Epithelial cell of prostate (primary cell): ENCODE measurements around the gene GOLGA6L7.
"Not testable (repeated sequence)": the region's sequence is repeated elsewhere in the genome, so short reads cannot be mapped to it uniquely, and the experiment has no call there.

ENCODE experiments used
- DNase-seq: peaks from one replicate; pipeline ENCODE4 v3.0.0-alpha.2; 2011; ENCODE audit warnings: low read depth, low spot score
- H3K27ac ChIP-seq: fragments of 450-650 bp; 2 replicates; pipeline ENCODE4 v1.5.1; 2017; ENCODE audit warnings: mild to moderate bottlenecking

GOLGA6L7 gene

GRCh38 chr15:28885128-28885629 is 36.7 kb upstream of the GOLGA6L7 start:
- DNase-seq: no peak
- no peak overlapping the region for H3K27ac ChIP-seq

DNA sequence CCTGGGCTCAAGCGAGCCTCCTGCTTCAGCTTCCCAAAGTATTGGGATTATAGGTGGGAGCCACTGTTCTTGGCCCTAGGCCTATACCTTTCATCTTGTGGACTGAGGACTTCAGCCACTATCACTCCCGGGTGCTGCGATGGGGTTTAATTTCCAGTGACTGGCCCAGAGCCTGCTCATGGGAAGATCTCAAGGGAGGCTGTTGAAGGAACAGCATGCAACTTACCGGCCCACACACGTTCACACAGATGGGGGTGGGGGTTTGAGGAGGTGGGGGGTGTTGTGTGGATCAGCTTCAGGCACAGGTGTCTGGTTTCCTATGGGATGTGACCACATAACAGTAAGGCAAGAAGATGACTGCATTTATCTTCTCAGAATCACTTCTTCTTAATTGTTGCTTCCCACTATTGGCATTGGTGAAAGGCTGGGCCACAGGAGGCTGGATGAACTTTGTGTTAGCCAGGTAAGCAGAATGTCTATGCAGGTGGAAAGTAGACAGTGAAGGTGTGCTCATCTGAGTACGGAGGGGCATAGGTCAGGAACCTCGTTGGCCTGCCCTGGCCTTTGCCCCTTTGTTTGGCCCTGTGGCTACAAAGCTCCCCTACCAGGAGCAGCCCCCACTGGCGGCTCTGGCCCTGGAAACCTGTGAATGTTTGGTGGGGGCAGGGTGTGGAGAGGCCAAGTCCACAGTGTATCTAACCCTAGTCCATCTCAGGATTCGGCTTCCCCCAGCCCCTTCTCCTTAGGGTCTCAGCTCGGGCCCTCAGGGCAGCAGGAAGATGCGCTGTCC is 35.9 kb upstream of the GOLGA6L7 start:
- DNase-seq: no peak

GRCh38 chr15:28881600-28881999 is 33.2 kb upstream of the GOLGA6L7 start:
- no peak overlapping the region for H3K27ac ChIP-seq
- no peak for DNase-seq

More for the DNA sequence above, 35.9 kb upstream of the GOLGA6L7 start:
- H3K27ac ChIP-seq: no peak overlapping the region

DNA sequence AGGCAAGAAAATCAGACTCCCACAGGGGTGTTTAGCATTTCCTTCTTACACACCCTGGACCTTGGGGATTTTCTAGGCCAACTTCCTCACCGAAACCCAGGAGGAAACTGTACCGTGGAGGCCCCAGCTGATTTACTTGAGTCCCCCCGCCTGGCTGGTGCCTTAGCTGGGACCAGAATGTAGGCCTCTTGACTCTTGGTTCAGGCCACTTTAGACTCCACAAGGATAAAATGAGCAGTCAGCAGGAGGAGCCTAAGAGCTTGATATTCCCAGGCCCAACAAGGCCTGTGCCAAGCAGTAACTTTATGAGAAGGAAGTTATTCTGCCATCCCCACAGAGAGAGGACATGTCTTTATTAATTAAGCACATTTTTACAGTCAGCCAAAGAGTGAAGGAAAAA is 32.7 kb upstream of the GOLGA6L7 start:
- DNase-seq: no peak

DNA sequence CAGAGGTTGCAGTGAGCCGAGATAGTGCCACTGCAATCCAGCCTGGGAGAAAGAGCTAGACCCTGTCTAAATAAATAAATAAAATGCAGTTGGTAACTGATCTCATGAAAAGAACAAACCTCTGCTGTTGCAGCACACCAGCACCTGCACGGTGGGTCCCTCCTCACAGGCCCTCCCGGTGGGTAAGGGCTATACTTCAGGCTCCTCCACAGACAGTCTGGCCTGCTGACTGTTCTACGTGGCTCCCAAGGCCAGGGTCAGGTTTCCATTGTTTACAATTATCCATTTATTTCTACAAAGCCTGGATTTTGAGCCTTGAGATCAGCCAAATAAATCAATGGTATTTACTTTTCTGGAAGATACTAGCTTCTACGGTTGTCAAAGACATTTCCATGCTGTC is 32.2 kb upstream of the GOLGA6L7 start:
- no peak overlapping the region for H3K27ac ChIP-seq
- DNase-seq: no peak

More for the DNA sequence above, 32.7 kb upstream of the GOLGA6L7 start:
- no peak overlapping the region for H3K27ac ChIP-seq

GRCh38 chr15:28879551-28879950 is 31.1 kb upstream of the GOLGA6L7 start:
- no peak for DNase-seq
- no peak overlapping the region for H3K27ac ChIP-seq

DNA sequence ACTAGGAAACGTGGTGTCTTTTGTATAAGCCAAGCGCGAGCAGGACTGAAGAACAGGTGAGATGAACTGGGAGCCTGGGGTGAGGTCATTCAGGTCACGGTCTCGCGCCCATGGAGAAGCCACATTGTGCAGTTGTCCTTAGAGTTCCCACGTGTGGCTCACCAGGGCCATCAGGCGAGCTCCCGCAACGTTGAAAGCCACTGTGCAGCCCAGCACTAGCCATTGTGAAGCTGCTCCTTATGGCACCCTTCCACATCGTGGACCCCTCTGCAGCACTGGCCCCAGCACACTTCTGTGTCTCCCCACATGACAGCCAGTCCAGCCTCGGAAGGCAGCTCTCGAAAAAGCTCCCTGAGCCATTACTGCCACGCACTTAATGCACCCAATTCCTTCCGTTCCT is 29.8 kb upstream of the GOLGA6L7 start:
- H3K27ac ChIP-seq: no peak overlapping the region
- no peak for DNase-seq

- DNase-seq: no peak
- H3K27ac ChIP-seq: no peak overlapping the region
These were observed 28.4 kb upstream of the GOLGA6L7 start for GRCh38 chr15:28876845-28877185.

DNA sequence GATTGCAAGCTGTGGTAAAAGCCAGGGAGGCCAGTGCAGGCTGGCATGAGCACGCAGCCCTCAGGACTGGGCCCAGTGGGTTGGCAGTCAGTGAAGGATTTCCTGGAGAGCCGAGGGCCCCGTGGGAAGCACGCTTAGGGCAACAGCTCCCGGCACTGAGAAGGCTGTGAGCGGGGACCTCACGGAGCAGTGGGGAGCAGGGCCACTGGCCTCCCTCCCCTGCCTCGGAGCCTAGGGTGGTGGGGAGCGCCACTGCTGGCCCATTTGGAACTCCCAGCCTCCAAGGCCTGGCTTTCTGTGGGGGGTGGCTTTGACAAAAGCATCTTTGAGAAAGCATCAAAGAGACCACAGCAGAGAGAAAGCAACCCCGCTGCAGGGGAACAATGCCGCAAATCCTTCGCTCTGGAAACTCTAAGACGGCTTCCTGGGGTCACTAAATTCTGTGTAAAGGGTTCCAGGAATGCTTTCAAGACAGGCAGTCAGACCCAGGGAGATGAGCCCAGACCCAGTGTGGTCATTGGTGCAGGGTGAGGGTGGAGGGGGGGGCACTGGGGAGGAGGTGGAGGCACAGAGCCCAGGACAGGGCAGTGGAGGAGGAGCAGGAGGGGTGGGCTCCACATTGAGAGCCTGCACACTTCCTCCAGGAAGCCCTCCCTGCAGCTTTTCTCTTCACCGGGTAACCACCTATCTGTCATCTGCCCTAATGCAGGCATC is 27.8 kb upstream of the GOLGA6L7 start:
- H3K27ac ChIP-seq: no peak overlapping the region
- DNase-seq: no peak

DNA sequence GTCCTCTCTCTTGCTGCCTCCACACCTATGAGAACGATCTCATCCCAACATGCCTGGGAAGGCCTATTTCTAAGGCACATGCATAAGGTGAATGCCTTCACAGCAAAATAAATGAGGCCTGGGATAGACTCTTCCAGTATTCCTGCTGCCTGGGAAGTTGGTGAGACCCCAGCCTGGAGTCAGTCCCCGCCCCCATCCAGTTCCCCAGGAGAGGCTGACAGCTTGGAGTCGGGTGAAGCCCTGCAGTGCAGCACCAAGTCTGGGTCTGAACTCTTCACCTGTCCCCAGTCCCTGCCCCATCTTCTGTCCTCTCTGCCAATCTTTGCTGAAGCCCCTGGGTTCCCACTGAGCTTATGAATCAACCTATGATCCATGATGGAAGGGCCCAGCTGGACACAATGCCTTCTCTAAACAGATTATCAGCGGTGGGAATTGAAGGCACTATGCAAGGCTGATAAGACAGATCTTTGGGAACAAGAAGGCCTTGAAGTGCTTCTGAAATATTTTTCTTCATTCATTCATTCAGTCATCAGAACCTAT is 27.1 kb upstream of the GOLGA6L7 start:
- H3K27ac ChIP-seq: no peak overlapping the region
- DNase-seq: no peak

DNA sequence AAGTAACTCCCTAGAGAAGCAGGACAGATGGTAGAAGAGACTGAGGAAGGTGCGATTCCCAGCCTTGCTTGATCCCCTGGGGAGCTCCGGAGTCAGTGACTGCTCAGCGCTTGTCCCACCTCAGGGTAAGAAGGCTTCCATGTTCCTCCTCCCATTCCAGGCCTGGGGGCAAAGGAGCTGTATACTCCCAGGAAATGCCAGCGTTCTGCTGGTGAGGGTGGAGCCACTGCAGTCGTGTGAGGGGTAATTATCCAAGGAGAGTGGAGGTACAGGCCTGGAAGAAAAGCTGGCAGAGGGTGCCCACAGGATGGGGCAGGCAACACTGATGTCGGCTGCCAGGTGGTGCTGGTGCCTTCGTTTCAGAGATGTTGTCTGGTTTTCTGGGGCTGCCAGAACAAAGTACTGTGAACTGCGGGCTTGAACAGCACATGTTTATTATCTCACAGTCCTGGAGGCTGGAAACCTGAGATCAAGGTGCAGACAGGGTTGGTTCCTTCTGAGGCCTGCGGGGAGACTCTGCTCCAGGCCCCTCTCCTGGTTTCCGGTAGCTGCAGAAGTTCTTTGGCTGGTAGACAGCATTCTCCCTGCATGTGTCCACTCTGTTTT is 25.2 kb upstream of the GOLGA6L7 start:
- DNase-seq: no peak
- H3K27ac ChIP-seq: no peak overlapping the region

DNA sequence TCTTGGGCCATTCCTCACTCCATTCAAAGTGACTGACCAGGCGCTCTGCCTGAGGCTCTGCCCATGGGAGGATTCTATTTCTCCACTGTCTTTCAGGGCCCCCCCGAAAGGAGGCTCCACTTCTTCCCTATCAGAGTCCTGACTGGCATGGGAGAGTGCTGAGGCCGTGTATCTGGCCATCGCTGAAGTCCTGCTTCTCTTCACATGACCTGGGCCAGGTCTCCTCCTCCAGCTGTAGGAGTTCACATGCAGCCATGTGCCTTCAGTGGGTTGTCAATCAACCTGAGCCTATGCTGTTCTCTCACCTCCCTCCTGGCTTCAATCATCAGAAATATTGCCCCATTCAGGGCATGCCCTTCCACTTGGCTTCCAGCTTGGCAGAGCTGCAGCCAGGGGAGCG is 24.6 kb upstream of the GOLGA6L7 start:
- DNase-seq: no peak
- H3K27ac ChIP-seq: no peak overlapping the region

- DNase-seq: no peak
- H3K27ac ChIP-seq: no peak overlapping the region
These were observed 22.7 kb upstream of the GOLGA6L7 start for GRCh38 chr15:28871168-28871567.

DNA sequence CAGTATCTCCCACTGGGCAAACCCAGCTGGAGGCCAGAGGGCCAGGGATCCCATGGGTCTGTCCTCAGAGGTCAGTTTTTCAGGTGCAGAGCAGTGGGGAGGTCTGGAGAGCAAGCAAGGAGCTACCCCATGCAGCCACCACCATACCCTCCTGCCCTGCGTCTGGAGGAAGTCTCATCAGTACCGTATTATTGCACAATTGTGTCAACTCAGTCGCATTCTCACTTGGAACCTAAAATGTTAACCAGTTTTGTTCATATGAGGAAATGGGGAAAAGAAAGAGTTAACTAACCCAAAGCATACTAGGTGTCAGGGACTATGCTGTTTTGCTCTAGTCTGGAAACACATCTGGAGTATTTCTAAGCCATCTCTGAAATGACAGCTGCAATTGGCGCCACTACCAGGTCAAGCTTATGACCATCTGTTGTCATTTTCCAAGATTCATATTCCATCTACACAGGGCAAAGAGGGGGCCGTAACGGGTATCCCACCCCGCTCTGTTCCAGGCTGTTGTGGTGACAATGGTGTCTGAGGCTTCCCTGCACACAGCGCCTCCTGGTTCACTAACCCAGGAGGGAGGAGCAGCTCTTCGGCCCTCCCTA is 20.4 kb upstream of the GOLGA6L7 start:
- no peak for DNase-seq
- H3K27ac ChIP-seq: no peak overlapping the region

GRCh38 chr15:28861589-28862293 is 13.3 kb upstream of the GOLGA6L7 start:
- H3K27ac ChIP-seq, DNase-seq: not testable (repeated sequence)

GRCh38 chr15:28861031-28861534 is 12.6 kb upstream of the GOLGA6L7 start:
- no peak overlapping the region for H3K27ac ChIP-seq
- no peak for DNase-seq

DNA sequence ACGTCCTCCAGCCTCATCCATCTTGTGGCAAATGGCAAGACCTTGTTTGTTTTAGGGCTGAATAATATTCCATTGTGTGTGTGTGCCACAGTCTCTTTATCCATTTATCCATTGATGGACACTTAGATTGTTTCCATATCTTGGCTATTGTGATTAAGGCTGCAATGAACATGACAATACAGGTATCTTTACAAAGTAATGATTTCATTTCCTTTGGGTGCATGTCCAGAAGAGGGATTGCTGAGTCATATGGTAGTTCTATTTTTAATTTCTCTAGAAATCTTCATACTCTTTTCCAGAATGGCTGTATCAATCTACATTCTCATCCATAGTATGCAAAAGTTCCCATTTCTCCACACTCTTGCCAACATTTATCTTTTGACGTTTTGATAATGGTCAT is 6.1 kb upstream of the GOLGA6L7 start:
- not testable (repeated sequence) for H3K27ac ChIP-seq, DNase-seq

GRCh38 chr15:28853654-28854053 is 5.2 kb upstream of the GOLGA6L7 start:
- H3K27ac ChIP-seq, DNase-seq: not testable (repeated sequence)

DNA sequence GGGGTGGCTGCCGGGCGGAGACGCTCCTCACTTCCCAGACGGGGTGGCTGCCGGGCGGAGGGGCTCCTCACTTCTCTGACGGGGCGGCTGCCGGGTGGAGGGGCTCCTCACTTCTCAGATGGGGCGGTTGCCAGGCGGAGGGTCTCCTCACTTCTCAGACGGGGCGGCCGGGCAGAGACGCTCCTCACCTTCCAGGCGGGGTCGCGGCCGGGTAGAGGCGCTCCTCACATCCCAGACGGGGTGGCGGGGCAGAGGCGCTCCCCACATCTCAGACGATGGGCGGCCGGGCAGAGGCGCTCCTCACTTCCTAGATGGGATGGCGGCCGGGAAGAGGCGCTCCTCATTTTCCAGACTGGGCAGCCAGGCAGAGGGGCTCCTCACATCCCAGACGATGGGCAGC is 1.3 kb upstream of the GOLGA6L7 start:
- DNase-seq, H3K27ac ChIP-seq: not testable (repeated sequence)

- H3K27ac ChIP-seq, DNase-seq: not testable (repeated sequence)
These were observed 827 bp upstream of the GOLGA6L7 start for GRCh38 chr15:28849271-28849670.
